PC-3 (cell line): ENCODE data around the gene DBNL.
"Not testable (repeated sequence)": the region's sequence is repeated elsewhere in the genome, so short reads cannot be mapped to it uniquely, and the experiment has no call there.

Experiments used
- CTCF ChIP-seq: fragments of 300-600 bp; sonication (generic); conservative IDR thresholded peaks from 2 replicates; pipeline ENCODE4 v1.5.1; 2017; ENCODE audit warnings: antibody characterized with exemption, low read depth, mild to moderate bottlenecking, low read length
- EZH2 ChIP-seq: fragments of 300-600 bp; sonication (generic); IDR thresholded peaks from one replicate; pipeline ENCODE4 v1.6.1; 2017; ENCODE audit warnings: antibody characterized with exemption, mild to moderate bottlenecking, low read length; ENCODE audit not compliant: unreplicated experiment
- EZH2phosphoT487 ChIP-seq: fragments of 300-600 bp; sonication (generic); IDR thresholded peaks from 2 replicates; pipeline ENCODE4 v1.6.1; 2018; ENCODE audit warnings: mild to moderate bottlenecking, antibody characterized with exemption, low read length, borderline replicate concordance

DNA sequence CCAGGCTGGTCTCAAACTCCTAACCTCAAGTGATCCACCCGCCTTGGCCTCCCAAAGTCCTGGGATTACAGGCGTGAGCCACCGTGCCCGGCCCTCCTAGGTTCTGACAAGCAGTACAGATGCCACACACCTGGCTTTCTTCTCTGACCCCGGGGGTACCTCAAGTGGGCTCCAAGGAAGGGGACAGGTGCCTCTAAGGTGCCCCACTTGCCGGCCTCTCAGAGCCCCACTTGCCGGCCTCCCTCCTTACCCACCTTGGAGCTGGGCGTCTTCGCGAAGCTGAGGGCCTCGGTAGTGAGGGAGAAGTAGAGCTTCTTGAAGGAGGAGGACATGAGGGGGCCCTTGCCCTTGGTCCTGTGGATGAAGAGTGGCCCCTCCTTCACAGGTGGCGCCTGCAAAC lies 5.9 kb upstream of the DBNL start:
- not testable (repeated sequence) for TF ChIP-seq CTCF, EZH2, EZH2phosphoT487
